Uterus (tissue), 4 donors: Measurements from ENCODE around the gene EYS. TPM values are rescaled to one million over a fixed set of nuclear protein-coding genes. Genes with fewer than 3 reads are reported as not detected.

Experiments used
- DNase-seq, 2 donors: peaks; one replicate each; pipeline ENCODE4 v3.0.0-alpha.2; 2019 to 2020
- H3K27ac ChIP-seq, 2 donors: fragments of 200-600 bp; sonication (generic); 1 replicate in 1 of 2; 2 replicates in 1 of 2; pipeline ENCODE4 v1.5.1; 2016 to 2018
- H3K27me3 ChIP-seq, 2 donors: fragments of 200-600 bp; sonication (generic); one replicate each; pipeline ENCODE4 v1.5.1; 2018 to 2019; ENCODE audit warnings: control low read depth in 1 of 2
- H3K36me3 ChIP-seq, 2 donors: fragments of 200-600 bp; sonication (generic); one replicate each; pipeline ENCODE4 v1.5.1; 2019; ENCODE audit warnings: control low read depth in 1 of 2
- H3K4me1 ChIP-seq, 2 donors: fragments of 200-600 bp; sonication (generic); one replicate each; pipeline ENCODE4 v1.5.1; 2018 to 2019; ENCODE audit warnings: control low read depth in 1 of 2
- H3K4me3 ChIP-seq, 2 donors: fragments of 200-600 bp; sonication (generic); 1 replicate in 1 of 2; 2 replicates in 1 of 2; pipeline ENCODE4 v1.5.1; 2018 to 2019; ENCODE audit warnings: mild to moderate bottlenecking in 1 of 2
- H3K9me3 ChIP-seq, 2 donors: fragments of 200-600 bp; sonication (generic); one replicate each; pipeline ENCODE4 v1.5.1; 2019; ENCODE audit warnings: control low read depth in 1 of 2
- CTCF ChIP-seq, 4 experiments: fragments of 200-600 bp in 2 of 4; fragments of 450-650 bp in 2 of 4; sonication (generic) in 2 of 4; IDR thresholded peaks; one replicate each; pipeline ENCODE4 v1.5.1; 2016 to 2019; ENCODE audit warnings: antibody characterized with exemption in 4 of 4, mild to moderate bottlenecking in 2 of 4, moderate library complexity in 1 of 4
- POLR2A ChIP-seq, 2 donors: fragments of 450-650 bp; IDR thresholded peaks; one replicate each; pipeline ENCODE4 v1.6.1; 2016; ENCODE audit warnings: antibody characterized with exemption in 2 of 2, mild to moderate bottlenecking in 1 of 2, moderate library complexity in 1 of 2
- intact Hi-C: fragments of 100-400 bp; cut with DNase I; formaldehyde crosslinking; loops from one replicate; pipeline ENCODE4 v1.15.1; 2023; ENCODE audit warnings: low total_unique reads
- total RNA-seq, 4 donors: library from RNA; depleted of rRNA in 3 of 4; stranded (reverse); fragments of >200 nt in 3 of 4; gene quantifications; one replicate each; pipeline versions ENCODE4 v1.1.0 to v1.2.4, GENCODE V29; 2014 to 2023
- donor health status: DM: yes; HTN: yes; CAD: no.

The EYS gene
- total RNA-seq, 4 donors from 2014 or later, result 1.3 TPM; not detected in 3

DNA sequence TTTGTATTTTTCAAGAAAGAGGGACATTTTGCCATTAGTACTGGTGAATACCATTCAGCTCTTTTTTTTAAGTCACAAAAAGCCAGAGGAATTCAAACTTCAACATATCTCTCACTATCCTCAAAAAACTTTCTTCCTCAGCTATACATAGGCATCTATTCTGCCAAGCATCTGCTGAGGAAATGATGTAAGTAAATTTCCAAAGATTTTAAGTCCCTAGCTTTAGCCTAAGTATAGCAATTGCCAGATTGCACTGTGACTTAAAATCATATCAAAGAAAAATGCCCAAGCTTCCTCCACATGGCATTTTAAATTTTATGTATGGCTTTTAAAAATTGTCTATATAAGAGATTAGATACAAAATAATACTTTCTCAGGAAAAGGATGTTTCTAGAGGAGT, 237.4 kb downstream of the EYS start:
- Histone ChIP-seq H3K4me3 (no peak overlapping the region), H3K36me3 (no peaks in the 10 kb centered on the region), H3K4me1 (no peaks in the 10 kb centered on the region), H3K27ac (no peak overlapping the region), H3K27me3 (no peaks in the 10 kb centered on the region), H3K9me3 (no peaks in the 10 kb centered on the region)
- no peak for DNase-seq
- TF ChIP-seq POLR2A (IDR thresholded peaks at IDR 0.05), result no peak
- no peak for TF ChIP-seq CTCF (IDR thresholded peaks at IDR 0.05)
- intact Hi-C loops, result no loop called here

DNA sequence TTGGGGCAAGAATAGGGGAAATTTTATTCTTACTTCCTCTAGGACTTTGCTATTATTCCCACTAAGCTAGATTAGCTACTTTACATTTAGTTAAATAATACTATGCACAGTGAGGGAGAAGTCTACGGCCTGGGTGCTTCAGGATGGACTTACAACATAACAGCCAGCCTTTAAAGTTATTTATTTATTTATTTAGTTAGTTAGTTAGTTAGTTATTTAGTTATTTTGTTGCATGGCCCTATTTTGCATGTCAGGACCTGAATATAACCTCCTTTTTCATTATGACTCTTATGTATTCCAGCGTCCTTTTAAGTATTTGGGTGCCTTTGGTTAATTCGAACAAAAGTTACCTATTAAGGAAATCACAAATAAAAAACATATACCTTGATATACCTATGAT, 238.7 kb downstream of the EYS start:
- no peak for TF ChIP-seq CTCF (IDR thresholded peaks at IDR 0.05)
- no peak for TF ChIP-seq POLR2A (IDR thresholded peaks at IDR 0.05)
- no peak for DNase-seq
- H3K27me3 ChIP-seq, result no peaks in the 10 kb centered on the region
- intact Hi-C loops, result no loop called here
- H3K36me3 ChIP-seq, result no peaks in the 10 kb centered on the region
- no peaks in the 10 kb centered on the region for H3K9me3 ChIP-seq
- no peak overlapping the region for H3K4me3 ChIP-seq
- H3K27ac ChIP-seq, result no peak overlapping the region
- H3K4me1 ChIP-seq, result no peaks in the 10 kb centered on the region

GRCh38 chr6:65461121-65461520, 245.9 kb downstream of the EYS start:
- no peaks in the 10 kb centered on the region for H3K27me3 ChIP-seq
- H3K36me3 ChIP-seq, result no peaks in the 10 kb centered on the region
- H3K9me3 ChIP-seq, result no peaks in the 10 kb centered on the region
- intact Hi-C loops, result no loop called here
- no peak overlapping the region for H3K27ac ChIP-seq
- DNase-seq, result no peak
- TF ChIP-seq POLR2A (IDR thresholded peaks at IDR 0.05), result no peak
- no peak for TF ChIP-seq CTCF (IDR thresholded peaks at IDR 0.05)
- no peaks in the 10 kb centered on the region for H3K4me1 ChIP-seq
- H3K4me3 ChIP-seq, result no peak overlapping the region

DNA sequence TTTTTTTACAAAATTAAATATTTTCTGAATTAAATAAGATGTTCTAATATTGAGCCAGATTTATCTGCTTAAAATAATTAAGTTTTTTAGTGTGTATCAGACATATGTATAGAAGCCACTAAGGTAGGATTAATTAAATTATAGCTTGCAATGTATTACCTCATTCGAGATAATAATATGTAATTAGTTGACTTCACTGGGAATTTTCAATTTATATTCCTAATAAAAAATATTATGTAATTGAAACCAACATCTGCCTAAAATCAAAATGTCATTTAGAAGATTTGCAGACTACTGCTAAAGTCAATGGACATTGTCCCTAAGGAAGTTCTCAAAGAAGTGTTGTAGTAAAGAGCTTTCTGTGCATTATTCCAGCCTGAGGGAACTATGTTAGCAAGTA, 254.7 kb downstream of the EYS start:
- no peaks in the 10 kb centered on the region for H3K9me3 ChIP-seq
- intact Hi-C loops, result no loop called here

GRCh38 chr6:65450451-65450850, 256.6 kb downstream of the EYS start:
- Histone ChIP-seq H3K27me3 (no peaks in the 10 kb centered on the region), H3K4me3 (no peak overlapping the region), H3K9me3 (no peaks in the 10 kb centered on the region), H3K36me3 (no peaks in the 10 kb centered on the region), H3K4me1 (no peaks in the 10 kb centered on the region), H3K27ac (no peak overlapping the region)
- TF ChIP-seq CTCF (IDR thresholded peaks at IDR 0.05), result no peak
- no peak for TF ChIP-seq POLR2A (IDR thresholded peaks at IDR 0.05)
- no peak for DNase-seq
- intact Hi-C loops, result no loop called here

More for the DNA sequence above, 254.7 kb downstream of the EYS start:
- H3K4me1 ChIP-seq, result no peaks in the 10 kb centered on the region
- DNase-seq, result no peak
- H3K4me3 ChIP-seq, result no peak overlapping the region
- H3K27me3 ChIP-seq, result no peaks in the 10 kb centered on the region
- no peak overlapping the region for H3K27ac ChIP-seq
- no peak for TF ChIP-seq CTCF (IDR thresholded peaks at IDR 0.05)
- TF ChIP-seq POLR2A (IDR thresholded peaks at IDR 0.05), result no peak
- H3K36me3 ChIP-seq, result no peaks in the 10 kb centered on the region
